BJ (cell line): Measurements from ENCODE around the gene SHB. TPM values are rescaled to one million over a fixed set of nuclear protein-coding genes. Genes with fewer than 3 reads are reported as not detected.

Source experiments
- CTCF ChIA-PET: fragments of 350-600 bp; formaldehyde crosslinking; extraction: SDS; loops from one replicate; lab custom pipeline; 2021; ENCODE audit warnings: antibody characterized with exemption, inconsistent platforms; lab: Yijun Ruan, JAX
- POLR2A ChIA-PET: fragments of 300-600 bp; sonication (Branson Sonifier 250); formaldehyde crosslinking; extraction: SDS; loops from one replicate; lab custom pipeline; 2021; ENCODE audit warnings: antibody characterized with exemption; lab: Charles Lee
- DNase-seq: peaks from one replicate; pipeline ENCODE4 v3.0.0-alpha.2; 2011; ENCODE audit warnings: low read depth
- H3K27me3 ChIP-seq: 2 replicates; pipeline ENCODE4 v1.6.0; 2011; ENCODE audit warnings: low read length; ENCODE audit not compliant: control insufficient read depth, insufficient read depth
- H3K36me3 ChIP-seq: 2 replicates; pipeline ENCODE4 v1.5.1; 2011; ENCODE audit warnings: low read length; ENCODE audit not compliant: control insufficient read depth, insufficient read depth
- H3K4me3 ChIP-seq: 2 replicates; pipeline ENCODE4 v1.5.1; 2011; ENCODE audit warnings: low read depth, mild to moderate bottlenecking, control low read depth, low read length
- polyA plus RNA-seq: library from polyadenylated mRNA; depleted of rRNA; stranded (reverse); fragments of >200 nt; gene quantifications from 2 replicates; pipeline ENCODE4 v1.2.3, GENCODE V29; 2011
- TF ChIP-seq, protein P1 (sequence below): IDR thresholded peaks from 2 replicates; pipeline ENCODE4 v1.5.1; 2011; ENCODE audit warnings: low read depth, mild to moderate bottlenecking, control low read depth, inconsistent platforms, low read length, moderate library complexity; ENCODE audit not compliant: insufficient read depth

Gene SHB
- polyA plus RNA-seq, 1 experiment = 18.6 TPM

DNA sequence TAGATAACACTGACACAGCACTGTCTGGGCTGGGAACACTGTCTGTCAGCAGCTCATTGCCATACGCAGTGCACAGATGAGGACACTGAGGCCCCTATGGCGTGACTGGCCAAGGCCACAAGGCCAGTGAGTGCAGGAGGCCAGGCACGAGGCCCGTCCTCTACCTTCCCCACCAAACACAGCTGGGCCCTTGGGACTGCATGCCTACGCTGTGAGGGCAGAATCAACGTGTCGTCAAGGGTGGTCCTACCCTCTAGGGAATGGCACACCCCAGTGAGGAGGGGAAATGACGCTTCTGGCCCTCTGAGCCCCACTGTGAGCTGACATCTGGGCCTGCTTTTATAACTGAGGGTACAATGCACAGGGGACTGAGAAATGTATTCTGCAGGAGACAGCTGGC lies 123.0 kb downstream of the SHB start:
- TF ChIP-seq, protein P1, sequence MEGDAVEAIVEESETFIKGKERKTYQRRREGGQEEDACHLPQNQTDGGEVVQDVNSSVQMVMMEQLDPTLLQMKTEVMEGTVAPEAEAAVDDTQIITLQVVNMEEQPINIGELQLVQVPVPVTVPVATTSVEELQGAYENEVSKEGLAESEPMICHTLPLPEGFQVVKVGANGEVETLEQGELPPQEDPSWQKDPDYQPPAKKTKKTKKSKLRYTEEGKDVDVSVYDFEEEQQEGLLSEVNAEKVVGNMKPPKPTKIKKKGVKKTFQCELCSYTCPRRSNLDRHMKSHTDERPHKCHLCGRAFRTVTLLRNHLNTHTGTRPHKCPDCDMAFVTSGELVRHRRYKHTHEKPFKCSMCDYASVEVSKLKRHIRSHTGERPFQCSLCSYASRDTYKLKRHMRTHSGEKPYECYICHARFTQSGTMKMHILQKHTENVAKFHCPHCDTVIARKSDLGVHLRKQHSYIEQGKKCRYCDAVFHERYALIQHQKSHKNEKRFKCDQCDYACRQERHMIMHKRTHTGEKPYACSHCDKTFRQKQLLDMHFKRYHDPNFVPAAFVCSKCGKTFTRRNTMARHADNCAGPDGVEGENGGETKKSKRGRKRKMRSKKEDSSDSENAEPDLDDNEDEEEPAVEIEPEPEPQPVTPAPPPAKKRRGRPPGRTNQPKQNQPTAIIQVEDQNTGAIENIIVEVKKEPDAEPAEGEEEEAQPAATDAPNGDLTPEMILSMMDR = no peak
- no peak for DNase-seq
- Histone ChIP-seq H3K36me3 (peaks cover 17% of the 10 kb centered on the region), H3K27me3 (no peaks in the 10 kb centered on the region), H3K4me3 (no peak overlapping the region)
- ChIA-PET POLR2A (no interaction called here), CTCF (interaction anchor here (0.5 kb wide), 1 partner anchor 419 kb away, joined by 4 read pairs; no protein-coding TSS in a partner anchor)

DNA sequence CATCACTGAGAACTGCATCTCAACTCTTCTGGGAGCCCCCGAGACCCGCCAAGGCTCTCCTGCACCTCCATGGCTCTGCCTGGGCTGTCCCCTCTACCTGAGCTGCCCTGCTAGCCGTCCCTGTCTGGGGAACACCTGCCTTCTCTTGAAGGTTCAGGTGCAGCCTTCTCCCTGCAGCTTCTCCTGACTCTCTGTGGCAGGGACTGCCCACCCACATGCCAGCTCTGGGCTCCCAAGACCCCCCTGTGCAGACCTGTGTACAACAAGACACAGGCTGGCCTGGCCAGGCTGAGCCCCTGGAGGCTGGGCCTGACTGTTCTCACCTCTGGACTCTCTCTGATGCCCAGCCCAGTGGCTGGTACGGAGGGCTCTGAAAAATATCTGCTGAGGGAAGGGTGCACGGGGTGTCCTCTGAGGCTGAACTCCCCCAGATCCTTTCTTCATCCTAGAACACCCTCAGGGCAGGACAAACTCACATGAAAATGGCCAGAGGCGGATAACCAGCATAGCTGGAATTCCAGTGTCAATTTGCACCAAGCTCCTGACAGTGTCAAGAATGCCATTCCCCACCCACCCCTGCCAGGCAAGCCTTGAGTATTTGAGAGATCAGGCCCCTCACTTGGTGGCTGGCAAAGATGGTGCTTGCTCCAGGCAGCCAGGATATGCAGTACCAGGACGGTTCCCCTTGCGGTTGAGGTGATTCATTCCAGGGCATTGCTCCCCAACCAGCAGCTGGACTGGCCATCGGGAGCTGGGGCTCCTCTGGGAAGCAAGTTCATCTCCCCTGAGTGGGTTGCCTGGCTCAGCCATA lies 124.2 kb downstream of the SHB start:
- ChIA-PET POLR2A (interaction anchor here (0.6 kb wide), 1 partner anchor 44 kb away, joined by 3 read pairs; no protein-coding TSS in a partner anchor), CTCF (interaction anchor here (0.6 to 1.0 kb wide), 3 partner anchors 32 to 1093 kb away, joined by 3 to 4 read pairs (median 3); no protein-coding TSS in a partner anchor)
- no peaks in the 10 kb centered on the region for H3K27me3 ChIP-seq
- TF ChIP-seq, protein P1 = no peak
- no peak overlapping the region for H3K4me3 ChIP-seq
- peaks cover 16% of the 10 kb centered on the region for H3K36me3 ChIP-seq
- DNase-seq = no peak

DNA sequence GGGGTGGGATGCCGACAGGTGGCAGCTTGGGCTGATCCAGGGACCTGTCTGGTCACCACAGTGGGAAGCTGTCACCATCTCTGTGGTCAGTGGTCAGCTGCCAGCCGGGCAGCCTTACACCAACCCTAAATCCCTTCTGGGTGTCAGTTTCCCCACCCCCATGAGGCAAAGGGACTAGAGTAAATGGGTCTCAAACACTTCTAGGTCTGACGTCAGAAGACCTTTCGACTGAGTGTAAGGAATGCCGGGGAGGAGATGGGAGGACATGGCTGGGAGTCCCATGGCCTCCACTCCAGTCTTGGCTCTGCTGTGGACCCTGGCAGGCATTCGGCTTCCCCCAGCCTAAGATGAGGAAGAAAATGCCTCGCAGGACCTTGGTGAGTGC lies 124.8 kb downstream of the SHB start:
- Histone ChIP-seq H3K27me3 (no peaks in the 10 kb centered on the region), H3K36me3 (peaks cover 15% of the 10 kb centered on the region), H3K4me3 (no peak overlapping the region)
- TF ChIP-seq, protein P1 = no peak
- POLR2A ChIA-PET = no interaction called here
- no peak for DNase-seq
- CTCF ChIA-PET = no interaction called here

DNA sequence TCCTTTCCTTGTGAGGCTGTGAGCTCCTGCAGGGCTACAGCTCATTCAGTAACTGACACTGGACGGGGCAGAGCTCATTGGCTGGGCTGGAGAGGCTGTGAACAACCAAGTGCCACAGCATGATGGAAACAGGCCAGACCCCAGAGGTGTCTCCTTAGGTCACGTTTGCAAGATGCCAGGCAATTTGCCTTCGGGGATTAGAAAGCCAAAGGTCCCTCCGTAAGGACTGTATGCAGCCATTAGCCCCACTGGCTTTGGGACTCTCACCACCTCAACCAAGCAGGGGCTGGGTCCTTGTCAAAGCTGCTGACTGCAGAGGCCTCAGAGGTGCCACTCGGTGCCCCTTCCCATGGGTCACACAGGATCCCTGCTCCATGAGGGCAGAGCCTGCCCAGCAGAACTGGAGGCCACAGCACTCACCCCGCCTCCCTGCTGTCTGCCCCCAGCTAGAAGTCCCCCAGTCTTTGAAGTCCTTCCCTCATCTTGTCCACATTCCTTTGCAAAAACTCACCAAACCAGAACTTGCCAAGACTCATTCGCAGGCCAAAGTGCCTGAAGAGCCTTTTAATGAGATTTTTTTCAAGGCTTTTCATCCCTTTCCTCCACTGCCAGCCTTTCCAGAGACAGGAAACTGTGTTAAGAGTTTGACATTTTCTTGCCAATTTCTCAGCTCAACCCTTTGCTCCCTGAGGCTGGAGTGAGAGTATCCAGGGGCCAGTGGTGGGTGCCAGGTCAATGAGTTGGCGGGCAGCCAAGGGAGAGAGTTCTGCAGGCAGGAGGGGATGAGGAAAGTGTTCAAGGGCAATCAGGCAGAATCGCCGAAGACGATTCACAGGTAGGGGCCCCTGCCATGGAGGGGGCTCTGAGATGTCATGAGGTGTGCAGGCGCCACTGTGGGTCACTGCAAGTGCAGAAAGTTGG lies 125.4 kb downstream of the SHB start:
- ChIA-PET CTCF (interaction anchor here (0.5 to 1.5 kb wide), 3 partner anchors 13 to 75 kb away, joined by 3 to 4 read pairs (median 3); no protein-coding TSS in a partner anchor), POLR2A (no interaction called here)
- H3K4me3 ChIP-seq = no peak overlapping the region
- DNase-seq = peak; percentile 88
- TF ChIP-seq, protein P1 = no peak
- peaks cover 14% of the 10 kb centered on the region for H3K36me3 ChIP-seq
- H3K27me3 ChIP-seq = no peaks in the 10 kb centered on the region
